Measurements from ENCODE around the gene BRD3OS. TPM values are rescaled to one million over a fixed set of nuclear protein-coding genes. Genes with fewer than 3 reads are reported as not detected.

Gene BRD3OS
- total and polyA plus RNA-seq, 12 donors = 14.7 to 70.6 (median 22.0) TPM

DNA sequence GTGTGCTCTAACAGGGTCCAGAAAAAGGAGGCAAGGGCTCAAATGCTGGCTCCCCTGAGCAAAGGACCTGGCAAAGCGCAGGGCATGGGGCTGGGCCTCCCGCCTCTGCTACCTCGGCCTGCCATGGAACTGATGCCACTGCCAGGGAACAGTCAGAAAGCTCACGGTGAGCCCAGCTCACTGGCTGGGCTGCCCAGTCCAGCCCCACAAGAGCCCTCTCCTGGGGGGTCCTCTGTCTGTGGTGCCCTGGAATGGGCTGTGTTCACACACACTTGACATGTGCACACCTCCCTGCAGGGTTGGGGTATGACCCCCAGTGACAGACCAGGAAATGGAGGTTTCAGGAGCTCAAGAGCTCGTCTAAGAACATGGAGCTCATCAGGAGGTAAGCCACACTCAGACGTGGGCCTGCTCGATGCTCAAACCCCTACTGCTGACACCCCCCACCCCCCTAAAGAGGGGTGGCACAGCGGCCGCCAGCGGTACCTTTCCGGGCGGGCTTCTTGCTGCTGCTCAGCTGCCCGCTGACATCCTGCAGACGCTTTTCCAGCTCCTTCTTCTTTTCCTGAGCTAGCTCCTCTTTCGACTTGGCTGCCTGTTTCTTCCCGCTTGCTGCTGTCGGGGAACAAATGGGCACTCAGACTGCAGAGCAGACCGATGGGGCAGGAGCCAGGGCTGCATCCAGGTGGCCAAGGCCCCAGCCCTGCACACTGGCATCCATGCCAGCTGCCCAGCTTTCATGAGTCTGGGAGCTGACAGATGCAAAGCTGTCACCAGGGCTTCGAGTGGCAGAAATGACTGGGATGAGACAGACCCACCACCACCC is 9.1 kb downstream of the BRD3OS start:
- H3K27me3 ChIP-seq = no peaks in the 10 kb centered on the region
- intact Hi-C loops (cut with DNase I) = no loop called here
- H3K4me3 ChIP-seq = no peak overlapping the region
- peaks cover 0 to 5% of the 10 kb centered on the region in 2 donors for H3K4me1 ChIP-seq (replicated peaks in 1 of 2)
- peaks cover 0 to 81% of the 10 kb centered on the region in 2 donors for H3K36me3 ChIP-seq (replicated peaks in 1 of 2)
- no peak for TF ChIP-seq POLR2A (IDR thresholded peaks at IDR 0.05)
- TF ChIP-seq, protein P1, sequence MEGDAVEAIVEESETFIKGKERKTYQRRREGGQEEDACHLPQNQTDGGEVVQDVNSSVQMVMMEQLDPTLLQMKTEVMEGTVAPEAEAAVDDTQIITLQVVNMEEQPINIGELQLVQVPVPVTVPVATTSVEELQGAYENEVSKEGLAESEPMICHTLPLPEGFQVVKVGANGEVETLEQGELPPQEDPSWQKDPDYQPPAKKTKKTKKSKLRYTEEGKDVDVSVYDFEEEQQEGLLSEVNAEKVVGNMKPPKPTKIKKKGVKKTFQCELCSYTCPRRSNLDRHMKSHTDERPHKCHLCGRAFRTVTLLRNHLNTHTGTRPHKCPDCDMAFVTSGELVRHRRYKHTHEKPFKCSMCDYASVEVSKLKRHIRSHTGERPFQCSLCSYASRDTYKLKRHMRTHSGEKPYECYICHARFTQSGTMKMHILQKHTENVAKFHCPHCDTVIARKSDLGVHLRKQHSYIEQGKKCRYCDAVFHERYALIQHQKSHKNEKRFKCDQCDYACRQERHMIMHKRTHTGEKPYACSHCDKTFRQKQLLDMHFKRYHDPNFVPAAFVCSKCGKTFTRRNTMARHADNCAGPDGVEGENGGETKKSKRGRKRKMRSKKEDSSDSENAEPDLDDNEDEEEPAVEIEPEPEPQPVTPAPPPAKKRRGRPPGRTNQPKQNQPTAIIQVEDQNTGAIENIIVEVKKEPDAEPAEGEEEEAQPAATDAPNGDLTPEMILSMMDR (IDR thresholded peaks at IDR 0.05) = no peak
- WGBS, 4 donors = 91 to 99% (median 94%) methylated on average over 15 to 19 of the region's 19 CpGs
- H3K9me3 ChIP-seq (replicated peaks in 1 of 3) = no peaks in the 10 kb centered on the region
- peak in 1 of 7 donors; percentile 10 for DNase-seq
- no peak overlapping the region for H3K27ac ChIP-seq

GRCh38 chr9:134035041-134036039 is 10.1 kb downstream of the BRD3OS start:
- Histone ChIP-seq H3K4me1 (replicated peaks in 1 of 2) (peaks cover 0 to 4% of the 10 kb centered on the region in 2 donors), H3K27me3 (no peaks in the 10 kb centered on the region), H3K27ac (no peak overlapping the region), H3K36me3 (replicated peaks in 1 of 2) (peaks cover 0 to 81% of the 10 kb centered on the region in 2 donors), H3K9me3 (replicated peaks in 1 of 3) (no peaks in the 10 kb centered on the region), H3K4me3 (no peak overlapping the region)
- intact Hi-C loops (cut with DNase I) = no loop called here
- WGBS, 4 donors = 91 to 97% (median 94%) methylated on average over 13 to 28 of the region's 28 CpGs
- peak in 2 of 7 donors; percentile 6 to 13 for DNase-seq
- TF ChIP-seq POLR2A (IDR thresholded peaks at IDR 0.05) = no peak
- TF ChIP-seq, protein P1 (IDR thresholded peaks at IDR 0.05) = no peak

- intact Hi-C loops (cut with DNase I) = no loop called here
- Histone ChIP-seq H3K9me3 (replicated peaks in 1 of 3) (no peaks in the 10 kb centered on the region), H3K27ac (no peak overlapping the region), H3K4me1 (replicated peaks in 1 of 2) (peaks cover 5 to 9% of the 10 kb centered on the region in 2 donors), H3K27me3 (no peaks in the 10 kb centered on the region), H3K4me3 (no peak overlapping the region), H3K36me3 (replicated peaks in 1 of 2) (peaks cover 0 to 73% of the 10 kb centered on the region in 2 donors)
- peak in 1 of 7 donors; percentile 9 for DNase-seq
- TF ChIP-seq, protein P1 (IDR thresholded peaks at IDR 0.05) = no peak
- no peak for TF ChIP-seq POLR2A (IDR thresholded peaks at IDR 0.05)
- WGBS, 4 donors = 92 to 97% (median 94%) methylated on average over 13 to 16 of the region's 16 CpGs
Observed at GRCh38 chr9:134036130-134036529, 10.8 kb downstream of the BRD3OS start.

- TF ChIP-seq, protein P1 (IDR thresholded peaks at IDR 0.05) = no peak
- TF ChIP-seq POLR2A (IDR thresholded peaks at IDR 0.05) = no peak
- no peak for DNase-seq
- H3K36me3 ChIP-seq (replicated peaks in 1 of 2) = peaks cover 0 to 69% of the 10 kb centered on the region in 2 donors
- no peak overlapping the region for H3K27ac ChIP-seq
- peaks cover 10 to 17% of the 10 kb centered on the region in 2 donors for H3K4me1 ChIP-seq (replicated peaks in 1 of 2)
- no peak overlapping the region for H3K4me3 ChIP-seq
- H3K9me3 ChIP-seq (replicated peaks in 1 of 3) = no peaks in the 10 kb centered on the region
- intact Hi-C loops (cut with DNase I) = no loop called here
- 94 to 99% (median 98%) methylated on average over 2 of the region's 2 CpGs for WGBS, 4 donors
- H3K27me3 ChIP-seq = no peaks in the 10 kb centered on the region
Observed at GRCh38 chr9:134037641-134038040, 12.4 kb downstream of the BRD3OS start.

Measured in adrenal gland (tissue), 12 donors.